GM23338 (cell line): Measurements from ENCODE around the gene CD83. TPM values are rescaled to one million over a fixed set of nuclear protein-coding genes. Genes with fewer than 3 reads are reported as not detected.

ENCODE experiments used
- ATAC-seq: fragments of 200-7000 bp; cut with Tn5 transposase; 3 replicates; pipeline ENCODE4 v1.9.1; 2020
- DNase-seq: peaks from one replicate; pipeline ENCODE4 v3.0.0-alpha.2; 2015; ENCODE audit warnings: low spot score
- H2AFZ ChIP-seq: fragments of 200-600 bp; sonication (generic); 2 replicates; pipeline ENCODE4 v1.8.0; 2016; ENCODE audit warnings: antibody characterized with exemption, mild to moderate bottlenecking, moderate library complexity
- H3F3A ChIP-seq: fragments of 200-600 bp; sonication (generic); replicated peaks from 2 replicates; pipeline ENCODE4 v1.8.0; 2017; ENCODE audit warnings: antibody characterized with exemption, mixed run types, low read depth
- H3K27ac ChIP-seq: fragments of 200-600 bp; sonication (generic); 2 replicates; pipeline ENCODE4 v1.6.1; 2016; ENCODE audit warnings: low read depth
- H3K27me3 ChIP-seq: fragments of 200-600 bp; sonication (generic); 2 replicates; pipeline ENCODE4 v1.8.0; 2016; ENCODE audit warnings: mild to moderate bottlenecking, mixed run types, moderate library complexity; ENCODE audit not compliant: insufficient read depth
- H3K36me3 ChIP-seq: fragments of 200-600 bp; sonication (generic); 2 replicates; pipeline ENCODE4 v1.8.0; 2016; ENCODE audit warnings: mild to moderate bottlenecking; ENCODE audit not compliant: insufficient read depth
- H3K4me1 ChIP-seq: fragments of 200-600 bp; sonication (generic); 2 replicates; pipeline ENCODE4 v1.8.0; 2016; ENCODE audit warnings: mild to moderate bottlenecking, moderate library complexity; ENCODE audit not compliant: insufficient read depth
- H3K4me2 ChIP-seq: fragments of 200-600 bp; sonication (generic); 2 replicates; pipeline ENCODE4 v1.7.1; 2017; ENCODE audit warnings: mixed run types
- H3K4me3 ChIP-seq: fragments of 200-600 bp; sonication (generic); 2 replicates; pipeline ENCODE4 v1.6.1; 2016; ENCODE audit warnings: mixed run types
- H3K79me2 ChIP-seq: fragments of 200-600 bp; sonication (generic); replicated peaks from 2 replicates; pipeline ENCODE4 v1.8.0; 2017; ENCODE audit warnings: mild to moderate bottlenecking; ENCODE audit not compliant: insufficient read depth
- H3K9me2 ChIP-seq: fragments of 200-600 bp; sonication (generic); 2 replicates; pipeline ENCODE4 v1.8.0; 2017; ENCODE audit not compliant: insufficient read depth
- H4K20me1 ChIP-seq: fragments of 200-600 bp; sonication (generic); replicated peaks from 2 replicates; pipeline ENCODE4 v1.8.0; 2017; ENCODE audit warnings: mild to moderate bottlenecking; ENCODE audit not compliant: insufficient read depth
- H3K27ac Mint-ChIP-seq: 2 replicates; pipeline ENCODE4 v1.8.0; 2020; ENCODE audit warnings: inconsistent platforms, mild to moderate bottlenecking, moderate library complexity, mixed read lengths
- H3K27me3 Mint-ChIP-seq: 3 replicates; pipeline ENCODE4 v1.8.0; 2022; ENCODE audit warnings: low read depth, mild to moderate bottlenecking, moderate library complexity, mixed read lengths, inconsistent platforms; ENCODE audit not compliant: insufficient read depth, poor library complexity
- H3K36me3 Mint-ChIP-seq: 3 replicates; pipeline ENCODE4 v1.8.0; 2021; ENCODE audit warnings: low read depth, mild to moderate bottlenecking, inconsistent platforms, moderate library complexity, mixed read lengths
- H3K4me1 Mint-ChIP-seq: 3 replicates; pipeline ENCODE4 v1.8.0; 2020; ENCODE audit warnings: mild to moderate bottlenecking, inconsistent platforms, mixed read lengths
- H3K4me3 Mint-ChIP-seq: 3 replicates; pipeline ENCODE4 v1.8.0; 2021; ENCODE audit warnings: moderate library complexity, mild to moderate bottlenecking, inconsistent platforms, mixed read lengths
- H3K9me3 Mint-ChIP-seq: 3 replicates; pipeline ENCODE4 v1.8.0; 2020; ENCODE audit warnings: moderate library complexity, mild to moderate bottlenecking, inconsistent platforms, mixed read lengths
- CREB1 ChIP-seq: fragments of 250-450 bp; sonication (Bioruptor Pico); IDR thresholded peaks from 2 replicates; pipeline ENCODE4 v1.5.0; 2020; ENCODE audit warnings: low read depth, mild to moderate bottlenecking, moderate library complexity
- EZH2 ChIP-seq: fragments of 200-600 bp; sonication (generic); IDR thresholded peaks from one replicate; pipeline ENCODE4 v1.8.0; 2017; ENCODE audit warnings: antibody characterized with exemption, mild to moderate bottlenecking, low read depth; ENCODE audit not compliant: unreplicated experiment
- EZH2phosphoT487 ChIP-seq: fragments of 200-600 bp; sonication (generic); IDR thresholded peaks from one replicate; pipeline ENCODE4 v1.8.1; 2018; ENCODE audit warnings: antibody characterized with exemption; ENCODE audit not compliant: unreplicated experiment
- JUNB ChIP-seq: IDR thresholded peaks from one replicate; pipeline ENCODE4 v1.6.1; 2016; ENCODE audit warnings: antibody characterized with exemption; ENCODE audit not compliant: unreplicated experiment
- NANOG ChIP-seq: IDR thresholded peaks from 2 replicates; pipeline ENCODE4 v1.6.1; 2016; ENCODE audit warnings: antibody characterized with exemption, borderline replicate concordance
- POLR2AphosphoS5 ChIP-seq: IDR thresholded peaks from 2 replicates; pipeline ENCODE4 v1.6.1; 2016; ENCODE audit warnings: antibody characterized with exemption, low read depth
- STAT1 ChIP-seq: IDR thresholded peaks from one replicate; pipeline ENCODE4 v1.6.1; 2016; ENCODE audit warnings: antibody characterized with exemption; ENCODE audit not compliant: unreplicated experiment
- ZNF114 ChIP-seq: fragments of 250-450 bp; sonication (Bioruptor Pico); IDR thresholded peaks from 2 replicates; pipeline ENCODE4 v1.5.0; 2020; ENCODE audit warnings: mild to moderate bottlenecking, moderate library complexity
- ZNF331 ChIP-seq: fragments of 250-450 bp; sonication (Bioruptor Pico); IDR thresholded peaks from 2 replicates; pipeline ENCODE4 v1.5.0; 2020; ENCODE audit warnings: low read depth, mild to moderate bottlenecking, moderate library complexity
- polyA plus RNA-seq: library from polyadenylated mRNA; unstranded; fragments of >200 nt; fragmentation: Nextera tagmentation; extraction: Ambion mirVana; gene quantifications from 2 replicates; pipeline ENCODE4 v1.2.1, GENCODE V29; 2016
- total RNA-seq: library from RNA; depleted of rRNA; stranded (reverse); fragments of >200 nt; shearing (Covaris generic); gene quantifications from 2 replicates; pipeline ENCODE4 v1.2.3, GENCODE V29; 2014
- TF ChIP-seq, protein P1 (sequence below): fragments of 250-450 bp; sonication (Bioruptor Pico); IDR thresholded peaks from 2 replicates; pipeline ENCODE4 v1.5.0; 2020; ENCODE audit warnings: mild to moderate bottlenecking, moderate library complexity
- TF ChIP-seq, protein P2 (sequence below): IDR thresholded peaks from 2 replicates; pipeline ENCODE4 v1.6.1; 2016; ENCODE audit warnings: antibody characterized with exemption
- TF ChIP-seq, protein P3 (sequence below), 2 experiments: fragments of 200-600 bp in 1 of 2; sonication (generic) in 1 of 2; conservative IDR thresholded peaks; 2 replicates each; pipeline versions ENCODE4 v1.5.1 to v1.6.1; 2016 to 2017; ENCODE audit warnings: antibody characterized with exemption in 2 of 2, low read depth in 2 of 2, mild to moderate bottlenecking in 2 of 2, moderate library complexity in 1 of 2
- TF ChIP-seq, protein P4 (sequence below): IDR thresholded peaks from one replicate; pipeline ENCODE4 v1.6.1; 2018; ENCODE audit warnings: antibody characterized with exemption; ENCODE audit not compliant: unreplicated experiment

The CD83 gene
- total and polyA plus RNA-seq, 2 experiments from 2014 or later, result 8.1 to 13.2 TPM

DNA sequence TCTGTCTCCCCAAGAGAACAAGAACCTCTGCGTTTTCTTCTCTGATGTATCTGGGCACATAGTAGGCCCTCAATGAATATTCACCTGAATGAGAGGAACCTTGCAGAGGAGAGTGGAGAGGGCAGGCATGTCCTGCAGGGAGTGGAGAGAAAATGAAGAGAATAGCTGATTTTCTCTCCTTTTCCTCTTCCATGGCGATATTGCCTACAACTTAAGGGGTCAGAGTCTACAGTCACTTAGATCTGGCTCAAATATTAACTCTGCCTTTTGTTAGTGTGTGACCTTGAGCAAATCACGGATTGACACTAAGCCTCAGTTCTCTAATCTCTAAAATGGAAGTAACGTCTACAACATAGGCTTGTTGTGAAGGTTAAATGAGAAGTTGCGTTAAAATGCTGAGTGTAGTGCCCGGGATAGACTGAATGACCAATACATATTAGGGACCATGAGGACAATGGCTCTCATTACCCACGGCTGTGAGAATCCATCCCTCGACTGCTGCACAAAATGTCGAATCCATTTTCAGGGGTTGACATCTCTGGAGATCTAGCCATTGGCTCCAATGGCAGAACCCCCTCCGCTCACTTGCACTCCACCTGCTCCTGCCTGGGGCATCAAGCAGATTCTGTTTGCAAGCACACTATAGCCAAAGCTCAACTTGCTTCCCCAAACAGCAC, 14.8 kb downstream of the CD83 start (continued):
- TF ChIP-seq, protein P1, sequence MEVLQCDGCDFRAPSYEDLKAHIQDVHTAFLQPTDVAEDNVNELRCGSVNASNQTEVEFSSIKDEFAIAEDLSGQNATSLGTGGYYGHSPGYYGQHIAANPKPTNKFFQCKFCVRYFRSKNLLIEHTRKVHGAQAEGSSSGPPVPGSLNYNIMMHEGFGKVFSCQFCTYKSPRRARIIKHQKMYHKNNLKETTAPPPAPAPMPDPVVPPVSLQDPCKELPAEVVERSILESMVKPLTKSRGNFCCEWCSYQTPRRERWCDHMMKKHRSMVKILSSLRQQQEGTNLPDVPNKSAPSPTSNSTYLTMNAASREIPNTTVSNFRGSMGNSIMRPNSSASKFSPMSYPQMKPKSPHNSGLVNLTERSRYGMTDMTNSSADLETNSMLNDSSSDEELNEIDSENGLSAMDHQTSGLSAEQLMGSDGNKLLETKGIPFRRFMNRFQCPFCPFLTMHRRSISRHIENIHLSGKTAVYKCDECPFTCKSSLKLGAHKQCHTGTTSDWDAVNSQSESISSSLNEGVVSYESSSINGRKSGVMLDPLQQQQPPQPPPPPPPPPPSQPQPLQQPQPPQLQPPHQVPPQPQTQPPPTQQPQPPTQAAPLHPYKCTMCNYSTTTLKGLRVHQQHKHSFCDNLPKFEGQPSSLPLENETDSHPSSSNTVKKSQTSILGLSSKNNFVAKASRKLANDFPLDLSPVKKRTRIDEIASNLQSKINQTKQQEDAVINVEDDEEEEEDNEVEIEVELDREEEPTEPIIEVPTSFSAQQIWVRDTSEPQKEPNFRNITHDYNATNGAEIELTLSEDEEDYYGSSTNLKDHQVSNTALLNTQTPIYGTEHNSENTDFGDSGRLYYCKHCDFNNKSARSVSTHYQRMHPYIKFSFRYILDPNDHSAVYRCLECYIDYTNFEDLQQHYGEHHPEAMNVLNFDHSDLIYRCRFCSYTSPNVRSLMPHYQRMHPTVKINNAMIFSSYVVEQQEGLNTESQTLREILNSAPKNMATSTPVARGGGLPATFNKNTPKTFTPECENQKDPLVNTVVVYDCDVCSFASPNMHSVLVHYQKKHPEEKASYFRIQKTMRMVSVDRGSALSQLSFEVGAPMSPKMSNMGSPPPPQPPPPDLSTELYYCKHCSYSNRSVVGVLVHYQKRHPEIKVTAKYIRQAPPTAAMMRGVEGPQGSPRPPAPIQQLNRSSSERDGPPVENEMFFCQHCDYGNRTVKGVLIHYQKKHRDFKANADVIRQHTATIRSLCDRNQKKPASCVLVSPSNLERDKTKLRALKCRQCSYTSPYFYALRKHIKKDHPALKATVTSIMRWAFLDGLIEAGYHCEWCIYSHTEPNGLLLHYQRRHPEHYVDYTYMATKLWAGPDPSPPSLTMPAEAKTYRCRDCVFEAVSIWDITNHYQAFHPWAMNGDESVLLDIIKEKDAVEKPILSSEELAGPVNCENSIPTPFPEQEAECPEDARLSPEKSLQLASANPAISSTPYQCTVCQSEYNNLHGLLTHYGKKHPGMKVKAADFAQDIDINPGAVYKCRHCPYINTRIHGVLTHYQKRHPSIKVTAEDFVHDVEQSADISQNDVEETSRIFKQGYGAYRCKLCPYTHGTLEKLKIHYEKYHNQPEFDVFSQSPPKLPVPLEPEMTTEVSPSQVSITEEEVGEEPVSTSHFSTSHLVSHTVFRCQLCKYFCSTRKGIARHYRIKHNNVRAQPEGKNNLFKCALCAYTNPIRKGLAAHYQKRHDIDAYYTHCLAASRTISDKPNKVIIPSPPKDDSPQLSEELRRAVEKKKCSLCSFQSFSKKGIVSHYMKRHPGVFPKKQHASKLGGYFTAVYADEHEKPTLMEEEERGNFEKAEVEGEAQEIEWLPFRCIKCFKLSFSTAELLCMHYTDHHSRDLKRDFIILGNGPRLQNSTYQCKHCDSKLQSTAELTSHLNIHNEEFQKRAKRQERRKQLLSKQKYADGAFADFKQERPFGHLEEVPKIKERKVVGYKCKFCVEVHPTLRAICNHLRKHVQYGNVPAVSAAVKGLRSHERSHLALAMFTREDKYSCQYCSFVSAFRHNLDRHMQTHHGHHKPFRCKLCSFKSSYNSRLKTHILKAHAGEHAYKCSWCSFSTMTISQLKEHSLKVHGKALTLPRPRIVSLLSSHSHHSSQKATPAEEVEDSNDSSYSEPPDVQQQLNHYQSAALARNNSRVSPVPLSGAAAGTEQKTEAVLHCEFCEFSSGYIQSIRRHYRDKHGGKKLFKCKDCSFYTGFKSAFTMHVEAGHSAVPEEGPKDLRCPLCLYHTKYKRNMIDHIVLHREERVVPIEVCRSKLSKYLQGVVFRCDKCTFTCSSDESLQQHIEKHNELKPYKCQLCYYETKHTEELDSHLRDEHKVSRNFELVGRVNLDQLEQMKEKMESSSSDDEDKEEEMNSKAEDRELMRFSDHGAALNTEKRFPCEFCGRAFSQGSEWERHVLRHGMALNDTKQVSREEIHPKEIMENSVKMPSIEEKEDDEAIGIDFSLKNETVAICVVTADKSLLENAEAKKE, result no peak
- TF ChIP-seq ZNF331 (CRISPR knock-in tag) (no peak), NANOG (no peak)

DNA sequence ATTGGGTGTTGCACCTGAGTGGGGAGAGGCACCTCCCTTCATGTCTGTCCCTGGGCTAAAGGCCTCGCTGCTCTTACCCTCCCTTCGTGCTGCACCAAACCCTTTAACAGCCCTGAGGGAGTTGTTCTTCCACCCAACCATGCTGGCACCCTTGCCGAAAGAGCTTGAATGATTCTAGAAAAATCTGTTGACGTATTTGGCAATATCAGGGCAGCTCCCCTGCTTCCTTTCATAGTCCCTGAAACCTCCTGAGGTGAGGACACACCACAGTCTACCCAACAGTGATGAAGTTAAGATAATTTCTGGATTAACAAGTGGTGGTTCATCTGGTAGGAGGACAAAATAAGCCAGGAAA, 15.3 kb downstream of the CD83 start:
- no peak overlapping the region for H3K4me3 Mint-ChIP-seq
- H3K27ac Mint-ChIP-seq, result no peak overlapping the region
- ATAC-seq (no peak), DNase-seq (no peak)
- H3K36me3 Mint-ChIP-seq, result no peaks in the 10 kb centered on the region
- H3K4me3 ChIP-seq, result no peak overlapping the region
- H3F3A ChIP-seq, result no peaks in the 10 kb centered on the region
- H3K9me2 ChIP-seq, result no peaks in the 10 kb centered on the region
- H3K4me1 ChIP-seq, result peaks cover 21% of the 10 kb centered on the region
- no peak overlapping the region for H3K4me2 ChIP-seq
- H3K9me3 Mint-ChIP-seq, result no peaks in the 10 kb centered on the region
- H3K27me3 Mint-ChIP-seq, result peaks cover 1% of the 10 kb centered on the region
- H3K27me3 ChIP-seq, result no peaks in the 10 kb centered on the region
- peaks cover 23% of the 10 kb centered on the region for H3K4me1 Mint-ChIP-seq
- H3K27ac ChIP-seq, result no peak overlapping the region
- no peaks in the 10 kb centered on the region for H3K36me3 ChIP-seq
- TF ChIP-seq EZH2phosphoT487 (no peak), NANOG (no peak), STAT1 (no peak), POLR2AphosphoS5 (no peak), ZNF114 (CRISPR knock-in tag) (no peak), EZH2 (no peak), CREB1 (CRISPR knock-in tag) (no peak), JUNB (no peak)
- TF ChIP-seq, protein P2, sequence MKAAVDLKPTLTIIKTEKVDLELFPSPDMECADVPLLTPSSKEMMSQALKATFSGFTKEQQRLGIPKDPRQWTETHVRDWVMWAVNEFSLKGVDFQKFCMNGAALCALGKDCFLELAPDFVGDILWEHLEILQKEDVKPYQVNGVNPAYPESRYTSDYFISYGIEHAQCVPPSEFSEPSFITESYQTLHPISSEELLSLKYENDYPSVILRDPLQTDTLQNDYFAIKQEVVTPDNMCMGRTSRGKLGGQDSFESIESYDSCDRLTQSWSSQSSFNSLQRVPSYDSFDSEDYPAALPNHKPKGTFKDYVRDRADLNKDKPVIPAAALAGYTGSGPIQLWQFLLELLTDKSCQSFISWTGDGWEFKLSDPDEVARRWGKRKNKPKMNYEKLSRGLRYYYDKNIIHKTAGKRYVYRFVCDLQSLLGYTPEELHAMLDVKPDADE, result no peak
- TF ChIP-seq, protein P3, sequence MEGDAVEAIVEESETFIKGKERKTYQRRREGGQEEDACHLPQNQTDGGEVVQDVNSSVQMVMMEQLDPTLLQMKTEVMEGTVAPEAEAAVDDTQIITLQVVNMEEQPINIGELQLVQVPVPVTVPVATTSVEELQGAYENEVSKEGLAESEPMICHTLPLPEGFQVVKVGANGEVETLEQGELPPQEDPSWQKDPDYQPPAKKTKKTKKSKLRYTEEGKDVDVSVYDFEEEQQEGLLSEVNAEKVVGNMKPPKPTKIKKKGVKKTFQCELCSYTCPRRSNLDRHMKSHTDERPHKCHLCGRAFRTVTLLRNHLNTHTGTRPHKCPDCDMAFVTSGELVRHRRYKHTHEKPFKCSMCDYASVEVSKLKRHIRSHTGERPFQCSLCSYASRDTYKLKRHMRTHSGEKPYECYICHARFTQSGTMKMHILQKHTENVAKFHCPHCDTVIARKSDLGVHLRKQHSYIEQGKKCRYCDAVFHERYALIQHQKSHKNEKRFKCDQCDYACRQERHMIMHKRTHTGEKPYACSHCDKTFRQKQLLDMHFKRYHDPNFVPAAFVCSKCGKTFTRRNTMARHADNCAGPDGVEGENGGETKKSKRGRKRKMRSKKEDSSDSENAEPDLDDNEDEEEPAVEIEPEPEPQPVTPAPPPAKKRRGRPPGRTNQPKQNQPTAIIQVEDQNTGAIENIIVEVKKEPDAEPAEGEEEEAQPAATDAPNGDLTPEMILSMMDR (conservative IDR thresholded peaks at IDR 0.05; ENCODE audit: low read depth in 2 of 2), result no peak
- TF ChIP-seq, protein P4, sequence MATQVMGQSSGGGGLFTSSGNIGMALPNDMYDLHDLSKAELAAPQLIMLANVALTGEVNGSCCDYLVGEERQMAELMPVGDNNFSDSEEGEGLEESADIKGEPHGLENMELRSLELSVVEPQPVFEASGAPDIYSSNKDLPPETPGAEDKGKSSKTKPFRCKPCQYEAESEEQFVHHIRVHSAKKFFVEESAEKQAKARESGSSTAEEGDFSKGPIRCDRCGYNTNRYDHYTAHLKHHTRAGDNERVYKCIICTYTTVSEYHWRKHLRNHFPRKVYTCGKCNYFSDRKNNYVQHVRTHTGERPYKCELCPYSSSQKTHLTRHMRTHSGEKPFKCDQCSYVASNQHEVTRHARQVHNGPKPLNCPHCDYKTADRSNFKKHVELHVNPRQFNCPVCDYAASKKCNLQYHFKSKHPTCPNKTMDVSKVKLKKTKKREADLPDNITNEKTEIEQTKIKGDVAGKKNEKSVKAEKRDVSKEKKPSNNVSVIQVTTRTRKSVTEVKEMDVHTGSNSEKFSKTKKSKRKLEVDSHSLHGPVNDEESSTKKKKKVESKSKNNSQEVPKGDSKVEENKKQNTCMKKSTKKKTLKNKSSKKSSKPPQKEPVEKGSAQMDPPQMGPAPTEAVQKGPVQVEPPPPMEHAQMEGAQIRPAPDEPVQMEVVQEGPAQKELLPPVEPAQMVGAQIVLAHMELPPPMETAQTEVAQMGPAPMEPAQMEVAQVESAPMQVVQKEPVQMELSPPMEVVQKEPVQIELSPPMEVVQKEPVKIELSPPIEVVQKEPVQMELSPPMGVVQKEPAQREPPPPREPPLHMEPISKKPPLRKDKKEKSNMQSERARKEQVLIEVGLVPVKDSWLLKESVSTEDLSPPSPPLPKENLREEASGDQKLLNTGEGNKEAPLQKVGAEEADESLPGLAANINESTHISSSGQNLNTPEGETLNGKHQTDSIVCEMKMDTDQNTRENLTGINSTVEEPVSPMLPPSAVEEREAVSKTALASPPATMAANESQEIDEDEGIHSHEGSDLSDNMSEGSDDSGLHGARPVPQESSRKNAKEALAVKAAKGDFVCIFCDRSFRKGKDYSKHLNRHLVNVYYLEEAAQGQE, result no peak
- no peaks in the 10 kb centered on the region for H4K20me1 ChIP-seq
- H3K79me2 ChIP-seq, result 0 out of 2 replicates have a peak, but pooled peaks cover 5% of the 10 kb centered on the region
- H2AFZ ChIP-seq, result no peak overlapping the region
